ENCODE results near the gene PPIF.

PPIF gene

GRCh38 chr10:79386637-79387465 lies 39.6 kb downstream of the PPIF start:
- Histone ChIP-seq H3K4me3 (ENCODE audit: severe bottlenecking) (no peak overlapping the region), H3K9me3 (ENCODE audit: severe bottlenecking) (no peaks in the 10 kb centered on the region), H3K36me3 (ENCODE audit: low read depth) (no peaks in the 10 kb centered on the region), H3K4me1 (ENCODE audit: insufficient read depth, poor library complexity, severe bottlenecking) (no peaks in the 10 kb centered on the region), H3K27me3 (ENCODE audit: insufficient read depth, poor library complexity, severe bottlenecking) (no peaks in the 10 kb centered on the region), H3K27ac (ENCODE audit: poor library complexity, severe bottlenecking) (no peak overlapping the region)
- peak; percentile 38 for DNase-seq (ENCODE audit: low spot score)
- TF ChIP-seq CTCF (IDR thresholded peaks at IDR 0.05; ENCODE audit: poor library complexity, severe bottlenecking), result no peak
- 0 out of 3 replicates have a peak, but pooled peaks have one; percentile 11 for ATAC-seq (ENCODE audit: low read depth)

- H3K4me3 ChIP-seq (ENCODE audit: severe bottlenecking), result no peak overlapping the region
- no peaks in the 10 kb centered on the region for H3K27me3 ChIP-seq (ENCODE audit: insufficient read depth, poor library complexity, severe bottlenecking)
- no peak for TF ChIP-seq CTCF (IDR thresholded peaks at IDR 0.05; ENCODE audit: poor library complexity, severe bottlenecking)
- no peaks in the 10 kb centered on the region for H3K9me3 ChIP-seq (ENCODE audit: severe bottlenecking)
- ATAC-seq (ENCODE audit: low read depth), result no peak
- H3K27ac ChIP-seq (ENCODE audit: poor library complexity, severe bottlenecking), result no peak overlapping the region
- DNase-seq (ENCODE audit: low spot score), result no peak
- no peaks in the 10 kb centered on the region for H3K36me3 ChIP-seq (ENCODE audit: low read depth)
- no peaks in the 10 kb centered on the region for H3K4me1 ChIP-seq (ENCODE audit: insufficient read depth, poor library complexity, severe bottlenecking)
Observed at GRCh38 chr10:79387466-79387973, 40.3 kb downstream of the PPIF start.

- H3K4me1 ChIP-seq (ENCODE audit: insufficient read depth, poor library complexity, severe bottlenecking), result no peaks in the 10 kb centered on the region
- H3K4me3 ChIP-seq (ENCODE audit: severe bottlenecking), result no peak overlapping the region
- no peaks in the 10 kb centered on the region for H3K9me3 ChIP-seq (ENCODE audit: severe bottlenecking)
- DNase-seq (ENCODE audit: low spot score), result peak; percentile 24
- H3K27ac ChIP-seq (ENCODE audit: poor library complexity, severe bottlenecking), result no peak overlapping the region
- TF ChIP-seq CTCF (IDR thresholded peaks at IDR 0.05; ENCODE audit: poor library complexity, severe bottlenecking), result no peak
- no peak for ATAC-seq (ENCODE audit: low read depth)
- no peaks in the 10 kb centered on the region for H3K36me3 ChIP-seq (ENCODE audit: low read depth)
- H3K27me3 ChIP-seq (ENCODE audit: insufficient read depth, poor library complexity, severe bottlenecking), result no peaks in the 10 kb centered on the region
Observed at GRCh38 chr10:79387974-79388850, 40.9 kb downstream of the PPIF start.

- no peak overlapping the region for H3K27ac ChIP-seq (ENCODE audit: poor library complexity, severe bottlenecking)
Observed at GRCh38 chr10:79390057-79390456, 42.8 kb downstream of the PPIF start.

More at GRCh38 chr10:79390057-79390456, 42.8 kb downstream of the PPIF start:
- no peaks in the 10 kb centered on the region for H3K36me3 ChIP-seq (ENCODE audit: low read depth)
- no peak for DNase-seq (ENCODE audit: low spot score)
- H3K4me1 ChIP-seq (ENCODE audit: insufficient read depth, poor library complexity, severe bottlenecking), result no peaks in the 10 kb centered on the region
- no peaks in the 10 kb centered on the region for H3K27me3 ChIP-seq (ENCODE audit: insufficient read depth, poor library complexity, severe bottlenecking)
- no peaks in the 10 kb centered on the region for H3K9me3 ChIP-seq (ENCODE audit: severe bottlenecking)
- H3K4me3 ChIP-seq (ENCODE audit: severe bottlenecking), result no peak overlapping the region
- ATAC-seq (ENCODE audit: low read depth), result no peak
- TF ChIP-seq CTCF (IDR thresholded peaks at IDR 0.05; ENCODE audit: poor library complexity, severe bottlenecking), result no peak
